Ovary (tissue), 3 donors: Measurements from ENCODE around the gene OR52B2.

Experiments
- CTCF ChIP-seq, 3 donors: fragments of 450-650 bp in 2 of 3; fragments of 200-600 bp in 1 of 3; IDR thresholded peaks; one replicate each; pipeline versions ENCODE4 v1.5.1 to v1.8.0; 2016 to 2022; ENCODE audit warnings: antibody characterized with exemption in 3 of 3, mild to moderate bottlenecking in 1 of 3
- EP300 ChIP-seq: sonication (generic); formaldehyde crosslinking; IDR thresholded peaks from one replicate; pipeline ENCODE4 v1.6.1; 2017; ENCODE audit warnings: antibody characterized with exemption
- POLR2A ChIP-seq: fragments of 450-650 bp; IDR thresholded peaks from one replicate; pipeline ENCODE4 v1.6.1; 2017; ENCODE audit warnings: antibody characterized with exemption, mild to moderate bottlenecking, moderate library complexity
- donor health status: DM: no; HTN: no; CAD: no.

GRCh38 chr11:6191742-6192141, 21.6 kb upstream of the OR52B2 start:
- TF ChIP-seq CTCF (IDR thresholded peaks at IDR 0.05): no peak
- TF ChIP-seq POLR2A: no peak
- TF ChIP-seq EP300: no peak
